ENCODE measurements around the gene SCCPDH. TPM values are rescaled to one million over a fixed set of nuclear protein-coding genes. Genes with fewer than 3 reads are reported as not detected.

Gene SCCPDH
- total and polyA plus RNA-seq, 9 of the 15 experiments (the other 6 are each of a cell fraction or from before 2014, with no cell fraction given): 7.0 to 61.9 (median 38.3) TPM

- TF ChIP-seq E2F6 (IDR thresholded peaks at IDR 0.05; ENCODE audit: borderline replicate concordance in 1 of 2, extremely low read depth in 1 of 2, insufficient read depth in 1 of 2, insufficient read length in 1 of 2, low read depth in 1 of 2, low read length in 1 of 2, poor library complexity in 1 of 2, severe bottlenecking in 1 of 2) (peak in 1 of 2 experiments; percentile 67), ZSCAN32 (CRISPR knock-in tag; IDR thresholded peaks at IDR 0.05) (no peak), TEAD4 (IDR thresholded peaks at IDR 0.05; ENCODE audit: low read length) (no peak), TEAD4 (CRISPR knock-in tag; IDR thresholded peaks at IDR 0.05; ENCODE audit: borderline replicate concordance) (no peak), MAFF (IDR thresholded peaks at IDR 0.05; ENCODE audit: low read length) (no peak), GTF2B (IDR thresholded peaks at IDR 0.05; ENCODE audit: extremely low read depth, insufficient read length) (no peak), EP400 (IDR thresholded peaks at IDR 0.05) (peak; percentile 25; the same call in 1 of the 2 replicates), XRCC3 (IDR thresholded peaks at IDR 0.05) (no peak), ZKSCAN3 (CRISPR knock-in tag; IDR thresholded peaks at IDR 0.05) (no peak), ZNF133 (CRISPR knock-in tag; IDR thresholded peaks at IDR 0.05) (no peak), VEZF1 (CRISPR knock-in tag; IDR thresholded peaks at IDR 0.05) (no peak), CHD4 (IDR thresholded peaks at IDR 0.05; ENCODE audit: insufficient read depth, insufficient replicate concordance, low read depth, low read length, poor library complexity, severe bottlenecking) (no peak), NRF1 (conservative IDR thresholded peaks at IDR 0.05 in 1 of 2, IDR thresholded peaks at IDR 0.05 in 1 of 2) (no peak), YY1 (IDR thresholded peaks at IDR 0.05; ENCODE audit: borderline replicate concordance in 1 of 3, control insufficient read depth in 1 of 3, extremely low read depth in 1 of 3, insufficient read depth in 3 of 3, insufficient read length in 1 of 3, insufficient replicate concordance in 2 of 3, low read depth in 1 of 3, low read length in 2 of 3) (no peak), L3MBTL2 (IDR thresholded peaks at IDR 0.05) (peak; percentile 81), KLF1 (tag; IDR thresholded peaks at IDR 0.05) (no peak), ZEB2 (IDR thresholded peaks at IDR 0.05) (no peak), ATF1 (CRISPR knock-in tag; IDR thresholded peaks at IDR 0.05) (no peak), ATF1 (tag; IDR thresholded peaks at IDR 0.05) (no peak), LEF1 (IDR thresholded peaks at IDR 0.05) (no peak), EHMT2 (IDR thresholded peaks at IDR 0.05) (0 out of 2 replicates have a peak, but pooled peaks have one; percentile 18), NR2F6 (CRISPR knock-in tag; IDR thresholded peaks at IDR 0.05) (no peak), CBX5 (IDR thresholded peaks at IDR 0.05; ENCODE audit: borderline replicate concordance, low read depth) (no peak)
Measured at GRCh38 chr1:246748867-246749266, 24.7 kb downstream of the SCCPDH start (continued).
